Measurements from ENCODE around the gene CYTH1.

The CYTH1 gene

GRCh38 chr17:78722246-78722761, 59.8 kb downstream of the CYTH1 start:
- Histone ChIP-seq H3K4me1 (ENCODE audit: insufficient read depth, low read length) (peaks cover 21% of the 10 kb centered on the region), H3K4me3 (ENCODE audit: low read depth in 1 of 2, low read length in 2 of 2) (no peak overlapping the region), H3K4me2 (ENCODE audit: insufficient read depth, low read length) (no peak overlapping the region), H3K9me3 (ENCODE audit: insufficient read depth, low read length, severe bottlenecking) (no peaks in the 10 kb centered on the region), H4K20me1 (ENCODE audit: insufficient read depth, low read length) (peaks cover 72% of the 10 kb centered on the region), H3K27me3 (ENCODE audit: insufficient read depth, low read length, poor library complexity) (no peaks in the 10 kb centered on the region), H3K79me2 (ENCODE audit: insufficient read depth, low read length) (peaks cover 9% of the 10 kb centered on the region; the same call in 1 of the 2 replicates), H3K9ac (ENCODE audit: low read depth, low read length) (no peak overlapping the region), H3K36me3 (ENCODE audit: insufficient read depth, low read length) (no peaks in the 10 kb centered on the region), H2AFZ (ENCODE audit: low read depth, low read length) (no peak overlapping the region), H3K27ac (ENCODE audit: low read length) (no peak overlapping the region)
- no peak for TF ChIP-seq CTCF (IDR thresholded peaks at IDR 0.05; ENCODE audit: borderline replicate concordance, extremely low read depth, low read length, poor library complexity, severe bottlenecking)
- no peak for TF ChIP-seq EZH2 (IDR thresholded peaks at IDR 0.05; ENCODE audit: borderline replicate concordance, low read depth, low read length, severe bottlenecking)
- ATAC-seq (ENCODE audit: insufficient read depth, low read depth) (no peak), DNase-seq (no peak)

GRCh38 chr17:78719630-78720298, 62.3 kb downstream of the CYTH1 start:
- H3K27ac ChIP-seq (ENCODE audit: low read length): no peak overlapping the region
- peaks cover 67% of the 10 kb centered on the region for H4K20me1 ChIP-seq (ENCODE audit: insufficient read depth, low read length)
- H3K79me2 ChIP-seq (ENCODE audit: insufficient read depth, low read length): peaks cover 12% of the 10 kb centered on the region; the same call in 1 of the 2 replicates
- no peaks in the 10 kb centered on the region for H3K27me3 ChIP-seq (ENCODE audit: insufficient read depth, low read length, poor library complexity)
- no peaks in the 10 kb centered on the region for H3K4me1 ChIP-seq (ENCODE audit: insufficient read depth, low read length)
- no peak overlapping the region for H2AFZ ChIP-seq (ENCODE audit: low read depth, low read length)
- H3K4me2 ChIP-seq (ENCODE audit: insufficient read depth, low read length): no peak overlapping the region
- no peaks in the 10 kb centered on the region for H3K9me3 ChIP-seq (ENCODE audit: insufficient read depth, low read length, severe bottlenecking)
- TF ChIP-seq CTCF (IDR thresholded peaks at IDR 0.05; ENCODE audit: borderline replicate concordance, extremely low read depth, low read length, poor library complexity, severe bottlenecking) (no peak), EZH2 (IDR thresholded peaks at IDR 0.05; ENCODE audit: borderline replicate concordance, low read depth, low read length, severe bottlenecking) (no peak)
- DNase-seq (no peak), ATAC-seq (ENCODE audit: insufficient read depth, low read depth) (no peak)
- H3K4me3 ChIP-seq (ENCODE audit: low read depth in 1 of 2, low read length in 2 of 2): no peak overlapping the region
- no peaks in the 10 kb centered on the region for H3K36me3 ChIP-seq (ENCODE audit: insufficient read depth, low read length)
- H3K9ac ChIP-seq (ENCODE audit: low read depth, low read length): no peak overlapping the region

- TF ChIP-seq EZH2 (IDR thresholded peaks at IDR 0.05; ENCODE audit: borderline replicate concordance, low read depth, low read length, severe bottlenecking): no peak
- no peak for TF ChIP-seq CTCF (IDR thresholded peaks at IDR 0.05; ENCODE audit: borderline replicate concordance, extremely low read depth, low read length, poor library complexity, severe bottlenecking)
- Histone ChIP-seq H3K9ac (ENCODE audit: low read depth, low read length) (no peak overlapping the region), H3K9me3 (ENCODE audit: insufficient read depth, low read length, severe bottlenecking) (no peaks in the 10 kb centered on the region), H3K36me3 (ENCODE audit: insufficient read depth, low read length) (no peaks in the 10 kb centered on the region), H3K27ac (ENCODE audit: low read length) (no peak overlapping the region), H3K79me2 (ENCODE audit: insufficient read depth, low read length) (peaks cover 9% of the 10 kb centered on the region; the same call in 1 of the 2 replicates), H3K27me3 (ENCODE audit: insufficient read depth, low read length, poor library complexity) (no peaks in the 10 kb centered on the region), H4K20me1 (ENCODE audit: insufficient read depth, low read length) (peaks cover 62% of the 10 kb centered on the region), H2AFZ (ENCODE audit: low read depth, low read length) (no peak overlapping the region), H3K4me3 (ENCODE audit: low read depth in 1 of 2, low read length in 2 of 2) (no peak overlapping the region), H3K4me2 (ENCODE audit: insufficient read depth, low read length) (no peak overlapping the region), H3K4me1 (ENCODE audit: insufficient read depth, low read length) (no peaks in the 10 kb centered on the region)
- no peak for DNase-seq
- ATAC-seq (ENCODE audit: insufficient read depth, low read depth): no peak
Measured at GRCh38 chr17:78718575-78719208, 63.4 kb downstream of the CYTH1 start.

All from DND-41 (cell line).